HG02840 (cell line): Measurements from ENCODE around the gene ATG4C.
A peak's percentile ranks its signal among the peaks of the same experiment; 100 is the strongest.
"Not testable (repeated sequence)": the region's sequence is repeated elsewhere in the genome, so short reads cannot be mapped to it uniquely, and the experiment has no call there.

Experiments
- ATAC-seq: cut with Tn5 transposase; IDR thresholded peaks from one replicate; pipeline ENCODE4 v1.9.1; 2021; ENCODE audit warnings: mild to moderate bottlenecking, moderate library complexity, moderate number of reproducible peaks; ENCODE audit not compliant: unreplicated experiment, low FRiP score

Gene ATG4C

GRCh38 chr1:62772607-62773295 is 11.2 kb upstream of the ATG4C start:
- no peak for ATAC-seq

GRCh38 chr1:62774006-62774405 is 9.9 kb upstream of the ATG4C start:
- no peak for ATAC-seq

GRCh38 chr1:62774971-62775595 is 8.8 kb upstream of the ATG4C start:
- no peak for ATAC-seq

DNA sequence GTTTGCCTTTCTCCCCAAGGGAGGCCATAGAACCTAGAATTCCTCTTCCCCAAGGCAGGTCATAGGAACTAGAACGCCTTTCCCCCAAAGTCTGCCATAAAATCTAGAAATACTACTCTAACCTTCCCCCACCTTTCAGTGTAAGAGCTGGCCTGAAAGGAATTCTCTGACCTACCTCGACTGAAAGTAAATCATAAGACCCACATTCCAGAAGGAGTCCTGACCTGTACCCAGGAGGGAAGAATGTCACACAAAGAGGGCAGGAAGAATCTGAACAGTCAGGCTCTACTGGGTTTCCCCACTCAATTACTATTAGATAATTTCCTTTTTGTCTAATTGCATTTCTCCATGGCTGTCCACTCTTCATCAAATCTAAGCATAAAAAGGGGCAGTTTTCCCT is 5.7 kb upstream of the ATG4C start:
- no peak for ATAC-seq

DNA sequence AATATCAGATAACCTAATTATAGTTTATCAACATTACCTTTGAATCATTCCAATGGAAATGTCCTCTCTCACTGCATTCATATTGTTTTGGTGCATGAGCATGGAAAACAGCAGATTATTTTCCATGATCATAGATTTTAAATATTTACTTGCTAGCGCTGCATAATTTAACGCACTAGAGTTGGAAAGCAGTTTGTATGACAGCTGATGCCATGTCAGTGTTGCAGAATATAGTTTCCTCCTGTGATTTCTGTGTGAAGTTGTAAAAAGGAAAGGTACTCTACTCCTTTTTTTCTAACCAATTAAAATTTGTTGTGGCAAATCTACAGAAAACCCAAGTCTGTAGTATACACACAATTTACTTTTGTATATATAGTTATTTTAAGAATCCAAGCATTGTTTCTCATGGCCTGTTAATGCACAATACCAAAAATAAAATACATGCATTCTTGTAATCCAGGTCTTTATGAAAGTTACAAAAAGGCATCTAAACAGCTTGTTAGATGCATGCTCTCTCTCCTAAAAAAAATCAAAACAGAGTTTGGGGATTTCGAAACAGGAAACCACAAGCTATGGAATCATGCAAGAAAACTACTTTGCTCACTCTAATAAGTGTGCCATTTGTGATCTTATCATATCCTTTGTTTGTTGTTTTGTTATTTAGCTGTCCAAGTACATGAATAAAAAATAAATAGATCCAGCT is 1.9 kb upstream of the ATG4C start:
- no peak for ATAC-seq

DNA sequence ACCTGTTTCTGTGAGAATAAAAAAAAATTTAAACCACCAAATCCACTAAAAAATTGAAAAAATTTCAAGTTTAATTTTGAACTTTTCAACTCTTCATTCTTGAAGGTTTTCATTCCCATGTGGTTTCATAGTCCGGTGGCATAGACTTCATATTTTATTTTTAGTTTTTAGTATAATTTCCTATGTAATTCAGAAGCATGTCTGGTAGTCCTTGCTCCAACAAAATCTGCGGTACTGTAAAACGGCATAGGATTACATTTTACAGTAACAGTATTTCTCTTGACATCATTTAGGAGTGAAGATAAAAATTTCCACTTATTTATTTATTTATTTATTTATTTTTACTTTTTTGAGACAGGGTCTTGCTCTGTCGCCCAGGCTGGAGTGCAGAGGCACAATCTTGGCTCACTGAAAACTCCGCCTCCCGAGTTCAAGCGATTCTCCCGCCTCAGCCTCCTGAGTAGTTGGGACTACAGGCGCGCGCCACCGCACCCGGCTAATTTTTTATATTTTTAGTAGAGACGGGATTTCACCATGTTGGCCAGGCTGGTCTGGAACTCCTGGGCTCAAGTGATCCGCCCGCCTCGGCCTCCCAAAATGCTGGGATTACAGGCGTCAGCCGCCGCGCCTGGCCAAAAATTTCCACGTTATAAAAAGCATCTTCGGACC is 1.3 kb upstream of the ATG4C start:
- ATAC-seq = not testable (repeated sequence)

DNA sequence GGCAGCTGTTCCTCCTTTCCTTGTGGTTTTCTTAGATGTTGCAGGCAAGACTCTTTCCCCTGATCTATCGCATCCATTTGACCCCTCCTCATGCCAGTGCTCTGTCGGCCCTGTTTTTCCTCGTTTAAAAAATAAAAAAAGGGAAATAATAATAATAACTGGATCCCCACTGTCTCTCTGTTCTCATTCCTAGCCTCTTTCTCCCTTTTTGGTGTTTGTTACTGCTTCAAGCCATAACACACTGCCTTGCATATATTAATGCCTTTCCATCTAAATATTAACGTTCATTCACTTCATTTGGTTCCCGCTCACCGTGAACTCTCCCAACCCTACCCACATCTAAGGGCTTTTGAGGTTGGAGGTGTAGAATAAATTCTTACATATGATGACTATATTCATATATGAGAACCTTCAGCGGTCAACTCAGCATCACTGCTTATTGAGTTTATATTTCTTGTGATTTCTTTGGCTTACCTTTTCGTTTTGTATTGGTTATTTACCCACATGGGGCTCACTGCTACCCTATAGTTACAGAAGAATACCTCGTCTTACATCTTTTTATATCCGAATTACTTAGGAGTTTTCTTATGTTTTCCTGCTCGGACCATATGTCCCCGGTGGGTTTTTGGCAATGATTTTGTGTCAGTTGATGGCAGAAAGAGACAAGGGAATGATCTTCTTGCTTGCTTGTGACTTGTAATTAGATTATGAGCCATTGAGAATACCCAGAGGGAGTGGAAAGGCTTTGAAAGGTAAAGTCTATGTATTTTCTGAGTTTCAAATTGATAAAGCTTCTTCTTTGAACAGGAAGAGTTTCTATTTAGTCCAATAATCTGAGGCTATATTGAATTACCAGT is 805 bp downstream of the ATG4C start:
- ATAC-seq = peak; percentile 11

DNA sequence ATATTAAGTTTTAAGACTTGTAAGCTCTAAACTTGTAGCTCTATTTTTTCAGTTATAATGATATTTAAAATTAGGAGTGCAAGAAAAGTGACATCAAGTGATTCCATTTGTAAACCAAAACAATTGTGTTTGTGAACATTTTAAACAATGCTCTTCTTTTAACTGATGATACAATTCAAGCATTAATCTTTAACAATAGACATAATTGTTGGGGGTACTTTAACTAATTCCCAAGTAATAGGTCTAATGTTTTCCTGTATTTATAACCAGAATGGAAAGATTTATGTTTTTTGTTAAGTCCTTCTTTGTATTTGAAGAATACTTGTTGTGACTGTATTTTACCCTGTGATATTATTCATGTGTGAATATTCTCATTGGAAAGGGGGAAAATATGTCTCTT is 6.8 kb downstream of the ATG4C start:
- ATAC-seq = no peak

DNA sequence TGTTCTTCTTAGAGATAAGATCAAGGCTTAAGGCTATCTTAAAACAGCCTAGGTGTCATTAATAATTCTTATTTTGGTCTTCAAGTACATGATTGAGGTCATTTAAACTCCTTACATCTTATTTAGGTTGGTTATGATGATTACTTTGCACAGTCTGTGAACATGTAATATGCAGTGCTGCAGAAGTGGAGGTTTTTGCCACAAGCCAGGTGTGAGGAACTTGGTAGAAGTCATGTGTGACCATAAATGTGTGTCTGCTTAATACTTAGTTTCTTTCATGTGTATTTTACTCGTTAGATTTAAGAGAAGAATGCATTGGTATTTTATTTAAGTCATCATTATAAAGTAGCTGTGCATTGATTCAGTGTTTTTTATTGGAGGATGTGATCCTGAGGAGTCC is 10.1 kb downstream of the ATG4C start:
- no peak for ATAC-seq

- no peak for ATAC-seq
These were observed 12.3 kb downstream of the ATG4C start for GRCh38 chr1:62796221-62796620.

GRCh38 chr1:62799688-62800087 is 15.8 kb downstream of the ATG4C start:
- ATAC-seq = no peak

DNA sequence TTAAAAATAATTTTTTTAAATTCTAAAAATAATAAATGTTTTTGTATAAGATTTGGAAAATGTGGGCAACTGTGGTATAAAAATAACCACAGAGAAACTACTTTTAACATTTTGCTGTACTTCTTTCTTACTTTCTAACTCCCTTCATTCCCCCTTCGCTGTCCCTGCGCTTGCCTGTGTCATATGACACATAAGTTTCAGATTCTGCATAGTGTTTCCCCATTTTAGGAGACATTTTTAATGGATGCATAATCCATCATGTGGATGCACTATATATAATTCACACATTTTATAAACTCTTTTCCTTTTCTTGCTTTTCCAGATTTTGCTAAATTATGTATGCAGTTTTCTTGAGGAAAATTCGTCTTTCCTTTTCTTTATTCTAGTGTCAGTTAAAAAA is 16.3 kb downstream of the ATG4C start:
- ATAC-seq = peak; percentile 47

GRCh38 chr1:62800825-62801306 is 16.9 kb downstream of the ATG4C start:
- ATAC-seq = peak; percentile 98

- ATAC-seq = no peak
These were observed 25.9 kb downstream of the ATG4C start for GRCh38 chr1:62809788-62810187.

DNA sequence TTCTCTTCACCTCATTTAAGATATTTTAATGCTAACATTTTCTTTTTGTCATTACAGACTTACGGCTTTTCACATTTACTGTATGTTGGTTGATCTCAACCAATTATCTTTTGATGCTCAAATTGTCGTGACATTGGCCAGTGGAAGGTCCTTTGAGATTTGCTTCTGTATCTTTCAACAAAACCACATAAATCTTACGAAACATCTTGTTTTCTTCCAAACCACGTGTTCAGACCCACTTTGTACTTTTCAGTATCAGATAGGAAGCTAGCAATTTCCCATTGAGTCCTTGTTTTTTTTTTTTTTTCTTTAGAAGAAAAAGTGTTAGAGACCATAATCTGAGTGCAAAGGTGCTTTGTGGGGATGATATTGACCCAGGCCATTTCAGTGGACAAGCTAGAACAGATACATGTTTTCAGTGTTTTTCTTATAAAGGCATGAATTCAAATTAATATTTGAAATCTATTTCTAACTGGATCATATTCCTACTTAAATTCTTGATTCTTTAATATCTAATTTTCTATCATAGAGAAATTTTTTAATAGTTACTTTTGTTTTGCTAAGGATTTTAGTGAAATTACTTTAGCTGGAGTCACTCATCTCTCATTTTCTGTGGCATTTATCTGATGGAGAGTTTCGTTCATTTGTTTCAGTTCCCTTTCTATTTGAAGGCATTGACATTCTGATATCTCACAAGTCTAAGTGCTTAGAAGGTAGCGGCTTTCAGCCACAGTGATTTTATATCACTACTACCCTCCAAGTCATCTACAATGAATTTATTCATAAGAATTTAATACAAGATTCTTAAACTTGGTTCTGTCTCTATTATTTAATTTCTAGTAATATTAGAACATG is 26.7 kb downstream of the ATG4C start:
- ATAC-seq = peak; percentile 94

DNA sequence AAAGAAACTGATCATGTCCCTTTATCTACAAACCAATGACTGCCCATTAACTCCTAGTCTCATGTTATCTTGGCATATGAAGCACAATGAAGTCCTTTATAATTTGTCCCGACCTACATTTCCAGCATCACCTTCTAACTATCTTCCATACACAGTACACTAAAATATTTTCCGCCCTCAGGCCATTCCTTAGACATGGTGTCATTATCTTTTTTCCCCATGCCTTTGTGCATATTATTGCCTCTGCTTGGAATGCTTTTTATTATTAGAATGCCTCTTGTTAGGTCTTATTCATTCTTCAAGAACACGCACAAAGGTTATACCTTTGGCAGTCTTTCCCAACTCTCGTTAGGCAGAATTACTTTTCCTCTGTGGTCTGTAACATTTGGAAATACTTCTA is 39.6 kb downstream of the ATG4C start:
- no peak for ATAC-seq

DNA sequence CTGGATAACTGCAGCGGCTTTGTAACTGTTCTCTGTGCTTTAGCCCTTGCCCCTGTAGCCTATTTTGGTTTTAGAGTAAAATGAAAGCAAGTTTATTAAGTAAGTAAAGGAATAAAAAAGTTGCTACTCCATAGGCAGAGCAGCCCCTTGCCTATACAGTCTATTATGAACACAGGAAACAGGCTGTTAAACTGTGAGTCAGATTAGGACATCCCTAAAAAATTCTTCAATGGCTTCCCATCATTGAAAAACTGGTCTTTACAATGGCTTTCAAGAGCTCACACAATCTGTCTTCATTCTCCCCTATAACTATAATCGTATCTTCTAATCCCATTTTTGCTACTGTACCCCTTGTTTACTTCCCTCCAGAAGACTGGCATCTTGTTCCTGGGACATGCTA is 43.0 kb downstream of the ATG4C start:
- no peak for ATAC-seq

GRCh38 chr1:62827786-62828185 is 43.9 kb downstream of the ATG4C start:
- ATAC-seq = not testable (repeated sequence)

DNA sequence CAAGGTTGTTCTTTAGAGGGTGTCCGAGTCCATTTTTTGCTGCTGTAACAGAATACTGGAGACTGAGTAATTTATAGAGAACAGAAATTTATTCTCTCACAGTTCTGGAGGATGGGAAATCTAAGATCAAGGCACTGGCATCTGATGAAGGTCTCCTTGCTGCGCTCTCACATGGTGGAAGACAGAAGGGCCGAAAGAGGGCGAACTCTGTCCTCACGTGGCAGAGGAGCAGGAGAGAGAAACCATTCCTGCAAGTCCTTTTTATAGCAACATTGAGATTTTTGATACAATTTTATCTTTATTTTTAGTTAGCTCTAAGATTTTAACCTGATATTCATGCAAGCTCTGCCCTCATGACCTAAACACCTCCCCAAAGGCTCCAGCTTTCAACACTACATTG is 48.3 kb downstream of the ATG4C start:
- ATAC-seq = no peak
